ENCODE results near the gene RASEF. TPM values are rescaled to one million over a fixed set of nuclear protein-coding genes. Genes with fewer than 3 reads are reported as not detected.

RASEF gene
- total RNA-seq, 2 experiments from 2014 or later = not detected

- Histone ChIP-seq H3K9me3 (ENCODE audit: control insufficient read depth in 1 of 2, insufficient read depth in 1 of 2, low read length in 2 of 2) (peaks cover 0 to 6% of the 10 kb centered on the region in 2 experiments), H3K36me3 (ENCODE audit: insufficient read depth, low read length) (no peaks in the 10 kb centered on the region), H3K27me3 (ENCODE audit: control insufficient read depth in 1 of 2, insufficient read depth in 2 of 2, low read length in 2 of 2) (no peaks in the 10 kb centered on the region), H3K4me3 (ENCODE audit: low read length) (no peak overlapping the region), H3K4me1 (ENCODE audit: insufficient read depth, low read length) (no peaks in the 10 kb centered on the region), H3K27ac (ENCODE audit: low read depth in 1 of 2, low read length in 2 of 2) (no peak overlapping the region)
- intact Hi-C loops (cut with DNase I, micrococcal nuclease) = loop anchor here in 1 of 2 experiments (10.0 kb wide), 1 partner anchor 56 kb away; no protein-coding TSS in a partner anchor
- CTCF ChIA-PET = no interaction called here
- Mint-ChIP-seq H3K27me3 (no peaks in the 10 kb centered on the region), H3K36me3 (ENCODE audit: low read depth) (no peaks in the 10 kb centered on the region), H3K9me3 (peaks cover 3% of the 10 kb centered on the region), H3K4me1 (ENCODE audit: low read depth) (no peaks in the 10 kb centered on the region), H3K27ac (no peak overlapping the region), H3K4me3 (no peak overlapping the region)
- no peak for ATAC-seq (ENCODE audit: poor library complexity)
- no peak for TF ChIP-seq CTCF (IDR thresholded peaks at IDR 0.05)
- DNase-seq = no peak
- POLR2A ChIA-PET = no interaction called here
Observed at GRCh38 chr9:83020864-83021263, 42.1 kb downstream of the RASEF start.

GRCh38 chr9:83020327-83020726 lies 42.6 kb downstream of the RASEF start:
- no peak for TF ChIP-seq CTCF (IDR thresholded peaks at IDR 0.05)
- ChIA-PET POLR2A (no interaction called here), CTCF (no interaction called here)
- H3K4me3 ChIP-seq (ENCODE audit: low read length) = no peak overlapping the region
- no peaks in the 10 kb centered on the region for H3K27me3 ChIP-seq (ENCODE audit: control insufficient read depth in 1 of 2, insufficient read depth in 2 of 2, low read length in 2 of 2)
- no peak overlapping the region for H3K4me3 Mint-ChIP-seq
- H3K9me3 ChIP-seq (ENCODE audit: control insufficient read depth in 1 of 2, insufficient read depth in 1 of 2, low read length in 2 of 2) = peaks cover 0 to 6% of the 10 kb centered on the region in 2 experiments
- H3K27me3 Mint-ChIP-seq = no peaks in the 10 kb centered on the region
- H3K27ac Mint-ChIP-seq = no peak overlapping the region
- H3K4me1 ChIP-seq (ENCODE audit: insufficient read depth, low read length) = no peaks in the 10 kb centered on the region
- H3K27ac ChIP-seq (ENCODE audit: low read depth in 1 of 2, low read length in 2 of 2) = no peak overlapping the region
- intact Hi-C loops (cut with DNase I, micrococcal nuclease) = loop anchor here in 1 of 2 experiments (10.0 kb wide), 1 partner anchor 56 kb away; no protein-coding TSS in a partner anchor
- no peaks in the 10 kb centered on the region for H3K36me3 Mint-ChIP-seq (ENCODE audit: low read depth)
- H3K4me1 Mint-ChIP-seq (ENCODE audit: low read depth) = no peaks in the 10 kb centered on the region
- no peak for DNase-seq
- H3K36me3 ChIP-seq (ENCODE audit: insufficient read depth, low read length) = no peaks in the 10 kb centered on the region
- peaks cover 3% of the 10 kb centered on the region for H3K9me3 Mint-ChIP-seq
- no peak for ATAC-seq (ENCODE audit: poor library complexity)

GRCh38 chr9:83019246-83019645 lies 43.7 kb downstream of the RASEF start:
- no peaks in the 10 kb centered on the region for H3K27me3 ChIP-seq (ENCODE audit: control insufficient read depth in 1 of 2, insufficient read depth in 2 of 2, low read length in 2 of 2)
- Mint-ChIP-seq H3K36me3 (ENCODE audit: low read depth) (no peaks in the 10 kb centered on the region), H3K27ac (no peak overlapping the region), H3K27me3 (no peaks in the 10 kb centered on the region), H3K9me3 (peaks cover 3% of the 10 kb centered on the region), H3K4me1 (ENCODE audit: low read depth) (no peaks in the 10 kb centered on the region), H3K4me3 (no peak overlapping the region)
- TF ChIP-seq CTCF (IDR thresholded peaks at IDR 0.05) = no peak
- H3K4me3 ChIP-seq (ENCODE audit: low read length) = no peak overlapping the region
- peaks cover 0 to 6% of the 10 kb centered on the region in 2 experiments for H3K9me3 ChIP-seq (ENCODE audit: control insufficient read depth in 1 of 2, insufficient read depth in 1 of 2, low read length in 2 of 2)
- DNase-seq = no peak
- ChIA-PET CTCF (no interaction called here), POLR2A (no interaction called here)
- intact Hi-C loops (cut with DNase I, micrococcal nuclease) = no loop called here
- H3K27ac ChIP-seq (ENCODE audit: low read depth in 1 of 2, low read length in 2 of 2) = no peak overlapping the region
- H3K4me1 ChIP-seq (ENCODE audit: insufficient read depth, low read length) = no peaks in the 10 kb centered on the region
- H3K36me3 ChIP-seq (ENCODE audit: insufficient read depth, low read length) = no peaks in the 10 kb centered on the region
- ATAC-seq (ENCODE audit: poor library complexity) = no peak

Data from CD4-positive, alpha-beta T cell (primary cell).